GM12892 (cell line): ENCODE measurements around the gene MED8. TPM values are rescaled to one million over a fixed set of nuclear protein-coding genes. Genes with fewer than 3 reads are reported as not detected.

Source experiments
- DNase-seq: peaks from one replicate; pipeline ENCODE4 v3.0.0; 2011; ENCODE audit not compliant: insufficient read length
- FAIRE-seq: peaks from 2 replicates; lab custom pipeline; 2011; peaks lifted over from hg19 to GRCh38; lab: Jason Lieb, UNC
- POLR2A ChIP-seq: IDR thresholded peaks from 2 replicates; pipeline ENCODE4 v1.6.1; 2011; ENCODE audit warnings: low read depth, low read length, control low read depth
- POLR2AphosphoS5 ChIP-seq: IDR thresholded peaks from 2 replicates; pipeline ENCODE4 v1.6.1; 2011; ENCODE audit warnings: low read depth, low read length, control low read depth
- TAF1 ChIP-seq: IDR thresholded peaks from 2 replicates; pipeline ENCODE4 v1.6.1; 2011; ENCODE audit warnings: low read depth, mild to moderate bottlenecking, control low read depth, low read length, borderline replicate concordance
- polyA plus RNA-seq: library from polyadenylated mRNA; unstranded; fragments of >200 nt; gene quantifications from one replicate; pipeline ENCODE4 v1.2.1, GENCODE V29; 2012; ENCODE audit warnings: missing spikeins, inconsistent platforms; ENCODE audit not compliant: missing spikeins

The MED8 gene, protein sequence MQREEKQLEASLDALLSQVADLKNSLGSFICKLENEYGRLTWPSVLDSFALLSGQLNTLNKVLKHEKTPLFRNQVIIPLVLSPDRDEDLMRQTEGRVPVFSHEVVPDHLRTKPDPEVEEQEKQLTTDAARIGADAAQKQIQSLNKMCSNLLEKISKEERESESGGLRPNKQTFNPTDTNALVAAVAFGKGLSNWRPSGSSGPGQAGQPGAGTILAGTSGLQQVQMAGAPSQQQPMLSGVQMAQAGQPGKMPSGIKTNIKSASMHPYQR
- 26.0 TPM for polyA plus RNA-seq

DNA sequence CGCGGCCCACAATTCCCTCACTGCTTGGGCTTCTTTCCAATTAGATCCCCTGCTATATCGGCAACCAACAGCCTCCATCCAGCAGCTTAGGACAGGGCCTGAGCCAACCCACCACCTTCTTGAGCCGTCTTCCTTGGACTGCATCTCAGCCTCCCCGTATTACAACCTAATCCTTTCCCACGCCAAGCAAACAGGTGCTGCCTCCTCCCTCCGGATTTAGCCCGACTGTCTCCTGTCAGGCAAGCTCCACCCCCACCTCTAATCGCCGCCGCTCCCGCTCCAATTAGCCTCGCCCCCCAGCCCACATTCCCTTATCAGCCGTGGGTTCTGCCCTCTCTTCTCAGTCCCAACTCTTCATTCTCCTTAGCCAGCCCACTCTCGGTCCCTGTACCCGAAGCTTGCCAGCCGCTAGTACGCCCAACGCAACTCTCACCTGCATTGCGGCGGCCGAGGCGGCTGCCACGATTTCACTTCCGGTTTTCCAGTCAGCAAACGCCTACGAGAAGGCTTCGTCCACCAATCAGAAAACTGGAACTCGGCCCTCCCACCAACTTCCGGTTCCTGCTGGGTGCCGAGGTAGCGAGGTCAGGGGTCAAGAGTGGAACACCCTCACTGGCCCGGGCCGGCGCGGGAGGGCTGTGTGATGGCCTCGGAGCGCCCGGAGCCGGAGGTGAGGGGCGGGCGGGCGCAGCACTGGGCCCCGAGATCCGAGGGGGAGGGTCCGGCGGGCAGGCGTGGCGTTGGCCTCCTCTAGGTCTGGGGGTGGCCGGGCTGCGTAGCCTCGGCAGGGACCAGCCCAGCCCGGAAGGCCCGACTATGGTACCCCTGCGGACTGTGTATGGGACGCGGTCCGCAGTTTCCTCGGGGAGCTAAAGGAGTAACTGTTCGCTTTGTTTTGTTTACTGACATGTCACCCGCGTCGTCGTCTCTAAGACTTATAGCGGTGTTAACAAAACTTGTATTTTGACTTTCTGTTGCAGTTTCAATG, at the start of gene MED8, which contains the start of gene SZT2:
MED8 (minus strand) TSS at position 475 of the 988 bp plus-strand sequence; CDS start at position 439, 36 bp downstream.
SZT2 (plus strand) TSS at position 574 of the 988 bp plus-strand sequence; CDS start at position 644, 70 bp downstream.
- FAIRE-seq (peak; percentile 96), DNase-seq (peak; percentile 88)
- TF ChIP-seq POLR2A (peak; percentile 88), TAF1 (peak; percentile 39; the same call in 1 of the 2 replicates), POLR2AphosphoS5 (peak; percentile 76)

DNA sequence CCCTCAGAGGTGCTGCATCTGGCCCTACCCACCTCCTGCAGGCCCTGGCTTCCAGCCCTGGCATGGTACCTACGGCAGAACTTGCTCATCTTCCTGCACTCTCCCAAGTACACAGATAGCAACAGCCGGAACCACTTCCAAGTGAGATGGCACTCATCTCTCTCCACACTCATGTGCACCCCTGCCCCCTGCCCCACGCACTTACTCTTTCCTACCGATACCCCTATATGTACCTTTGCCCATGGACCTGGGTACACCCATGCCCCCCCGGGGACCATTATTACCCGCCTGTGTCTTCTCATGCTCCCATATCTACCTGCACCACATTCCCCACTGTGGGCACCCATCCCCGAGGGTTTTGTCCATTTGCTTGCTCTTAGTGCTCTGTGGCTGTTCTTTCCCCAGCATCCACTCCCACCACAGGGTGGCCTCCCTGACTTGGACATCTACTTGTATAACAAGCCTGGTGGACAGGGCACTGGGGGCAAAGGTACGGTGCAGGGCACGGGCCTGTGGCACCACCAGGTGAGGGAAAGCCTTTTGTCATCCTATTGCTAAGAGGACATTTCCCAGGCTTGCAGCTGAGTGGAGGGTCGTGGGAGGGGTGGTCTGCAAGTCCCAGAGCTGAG, 49.5 kb upstream of the MED8 start:
- DNase-seq (no peak), FAIRE-seq (no peak)
- no peak for TF ChIP-seq POLR2A
- TF ChIP-seq POLR2AphosphoS5: no peak
- no peak for TF ChIP-seq TAF1

GRCh38 chr1:43438576-43438952, 49.0 kb upstream of the MED8 start:
- TF ChIP-seq POLR2A (no peak), TAF1 (no peak), POLR2AphosphoS5 (no peak)
- no peak for DNase-seq
- no peak for FAIRE-seq

- no peak for FAIRE-seq
- TF ChIP-seq TAF1 (no peak), POLR2AphosphoS5 (no peak), POLR2A (no peak)
- no peak for DNase-seq
Measured at GRCh38 chr1:43438006-43438405, 48.4 kb upstream of the MED8 start.

DNA sequence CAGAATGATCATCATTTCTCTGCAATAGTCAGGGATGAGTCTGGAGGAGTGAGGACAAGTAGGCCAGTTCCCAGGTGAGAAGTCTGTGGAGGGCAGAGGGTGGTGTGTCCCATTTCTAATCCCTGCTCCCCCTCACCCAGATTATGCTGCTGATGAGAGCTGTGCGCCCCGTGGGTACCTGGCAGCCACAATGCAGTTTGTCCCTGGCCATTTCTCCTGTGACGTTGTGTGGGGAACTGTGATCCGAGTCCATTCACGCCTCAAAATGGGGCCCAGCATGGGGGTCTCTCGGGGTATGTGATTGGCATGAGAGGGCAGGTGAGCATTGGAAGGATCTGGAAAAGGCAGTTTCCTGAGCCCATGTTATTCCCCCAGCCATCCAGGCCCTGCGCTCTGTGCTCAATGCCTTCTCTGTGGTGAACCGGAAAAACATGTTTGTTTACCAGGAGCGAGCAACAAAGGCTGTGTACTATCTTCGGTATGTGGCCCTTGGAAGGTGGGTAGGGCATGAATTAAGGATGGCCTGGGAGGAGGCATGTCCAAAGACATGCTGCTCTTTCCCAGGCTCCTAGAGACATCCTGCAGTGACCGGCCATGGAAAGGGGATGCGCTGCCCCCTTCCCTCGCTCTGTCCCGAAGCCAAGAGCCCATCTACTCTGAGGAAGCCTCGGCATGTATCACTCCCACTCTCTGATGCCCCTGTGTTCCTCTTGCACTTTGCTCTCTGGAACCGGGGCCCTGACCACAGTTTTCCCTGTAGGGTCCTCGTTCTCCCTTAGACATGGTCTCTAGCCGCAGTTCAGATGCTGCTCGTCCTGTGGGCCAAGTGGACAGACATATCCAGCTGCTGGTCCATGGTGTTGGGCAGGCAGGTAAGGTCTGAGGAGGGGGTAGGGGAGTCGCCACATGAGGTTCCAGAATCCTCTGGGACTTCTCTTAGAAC, 47.7 kb upstream of the MED8 start:
- TF ChIP-seq TAF1 (no peak), POLR2AphosphoS5 (no peak), POLR2A (no peak)

GRCh38 chr1:43436371-43436770, 46.8 kb upstream of the MED8 start:
- DNase-seq (no peak), FAIRE-seq (no peak)
- TF ChIP-seq POLR2A: no peak
- TF ChIP-seq POLR2AphosphoS5: no peak
- no peak for TF ChIP-seq TAF1

More for the DNA sequence above, 47.7 kb upstream of the MED8 start:
- DNase-seq (no peak), FAIRE-seq (no peak)

- DNase-seq (no peak), FAIRE-seq (no peak)
- TF ChIP-seq TAF1 (no peak), POLR2AphosphoS5 (no peak), POLR2A (no peak)
Measured at GRCh38 chr1:43435146-43436145, 45.8 kb upstream of the MED8 start.

DNA sequence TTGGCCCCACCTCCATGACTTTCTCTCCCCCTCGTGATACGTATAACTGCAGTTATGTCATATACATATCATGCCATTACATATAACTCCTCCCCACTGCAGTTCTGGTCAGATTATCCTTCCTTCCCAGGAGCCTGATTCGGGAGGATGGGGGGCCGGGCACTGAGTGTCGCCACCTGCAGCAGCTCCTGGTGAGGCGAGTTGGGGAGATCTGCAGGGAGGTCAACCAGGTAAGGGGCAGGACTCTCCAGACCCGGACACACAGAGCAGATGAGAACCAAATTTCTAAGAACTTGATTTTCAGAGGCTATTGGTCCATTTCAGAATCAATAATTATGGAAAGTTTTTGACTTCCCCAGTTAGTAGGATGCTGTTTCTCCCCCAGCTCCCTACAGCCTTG, 44.7 kb upstream of the MED8 start:
- DNase-seq (no peak), FAIRE-seq (no peak)
- no peak for TF ChIP-seq POLR2A
- TF ChIP-seq TAF1: no peak
- TF ChIP-seq POLR2AphosphoS5: no peak

- TF ChIP-seq POLR2AphosphoS5 (no peak), TAF1 (no peak), POLR2A (no peak)
- DNase-seq (no peak), FAIRE-seq (no peak)
Measured at GRCh38 chr1:43432907-43433306, 43.3 kb upstream of the MED8 start.
